CD4-positive, alpha-beta T cell treated with Interferon gamma for 1 hour (primary cell): Measurements from ENCODE around the gene ABAT.
"Not testable (repeated sequence)": the region's sequence is repeated elsewhere in the genome, so short reads cannot be mapped to it uniquely, and the experiment has no call there.

Source experiments
- DNase-seq: peaks from one replicate; pipeline ENCODE4 v3.0.0-alpha.2; 2020

ABAT gene

DNA sequence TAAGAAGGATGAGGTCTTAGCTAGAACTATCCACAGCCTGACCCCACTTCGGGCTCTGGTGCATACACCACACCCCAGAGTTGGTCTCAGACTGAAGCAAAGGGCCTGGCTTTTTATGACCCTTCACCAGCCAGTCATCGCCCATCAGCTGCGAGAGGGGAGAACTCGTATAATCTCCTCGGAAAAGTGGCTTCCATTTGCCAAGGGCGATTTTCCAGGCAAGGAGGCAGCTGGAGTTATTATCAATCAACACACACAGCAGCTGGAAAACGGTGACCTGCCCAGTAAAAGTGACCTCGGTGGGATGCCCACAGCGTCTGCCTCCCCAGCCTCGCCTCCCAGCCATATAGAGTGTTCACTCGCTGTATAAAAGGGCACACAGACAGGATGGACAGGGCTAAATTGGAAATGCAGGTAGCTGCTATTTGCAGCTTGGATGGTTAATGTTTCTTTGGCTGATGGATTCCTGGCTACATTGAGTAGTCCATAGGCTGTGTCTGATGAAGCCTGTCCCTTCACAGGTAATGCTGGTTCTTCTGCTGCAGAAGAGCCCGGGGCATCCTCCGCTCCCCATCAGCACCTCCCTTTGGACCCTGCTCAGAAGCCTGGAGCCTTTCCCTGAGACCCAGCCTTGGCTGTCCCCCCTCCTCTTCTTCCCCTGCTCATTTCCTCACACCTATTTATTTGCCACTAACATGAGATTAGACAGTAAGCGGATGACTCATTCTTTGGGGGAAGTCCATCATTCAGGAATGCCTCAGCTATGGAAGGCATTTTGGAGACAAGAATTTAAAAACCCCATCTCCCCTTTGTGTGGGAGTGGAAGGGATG lies 77.3 kb downstream of the ABAT start:
- no peak for DNase-seq

DNA sequence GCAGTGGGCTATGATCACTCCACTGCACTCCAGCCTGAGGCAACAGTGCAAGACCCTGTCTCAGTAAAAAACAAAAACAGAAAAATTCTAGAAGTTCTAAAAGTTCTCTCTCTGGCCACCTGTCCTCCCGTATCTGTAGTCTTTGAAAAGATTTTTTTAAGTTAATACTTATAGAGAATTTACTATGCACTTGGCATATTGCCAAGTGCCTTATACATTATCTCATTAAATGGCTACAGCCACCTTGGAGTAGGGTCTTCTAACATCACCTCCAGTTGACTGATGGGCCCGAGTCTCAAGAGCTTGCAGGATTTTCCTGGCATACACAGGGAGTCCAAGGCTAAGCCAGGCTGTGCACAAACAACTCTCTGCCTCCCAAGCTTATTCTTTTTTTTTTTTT lies 78.3 kb downstream of the ABAT start:
- DNase-seq, result no peak

DNA sequence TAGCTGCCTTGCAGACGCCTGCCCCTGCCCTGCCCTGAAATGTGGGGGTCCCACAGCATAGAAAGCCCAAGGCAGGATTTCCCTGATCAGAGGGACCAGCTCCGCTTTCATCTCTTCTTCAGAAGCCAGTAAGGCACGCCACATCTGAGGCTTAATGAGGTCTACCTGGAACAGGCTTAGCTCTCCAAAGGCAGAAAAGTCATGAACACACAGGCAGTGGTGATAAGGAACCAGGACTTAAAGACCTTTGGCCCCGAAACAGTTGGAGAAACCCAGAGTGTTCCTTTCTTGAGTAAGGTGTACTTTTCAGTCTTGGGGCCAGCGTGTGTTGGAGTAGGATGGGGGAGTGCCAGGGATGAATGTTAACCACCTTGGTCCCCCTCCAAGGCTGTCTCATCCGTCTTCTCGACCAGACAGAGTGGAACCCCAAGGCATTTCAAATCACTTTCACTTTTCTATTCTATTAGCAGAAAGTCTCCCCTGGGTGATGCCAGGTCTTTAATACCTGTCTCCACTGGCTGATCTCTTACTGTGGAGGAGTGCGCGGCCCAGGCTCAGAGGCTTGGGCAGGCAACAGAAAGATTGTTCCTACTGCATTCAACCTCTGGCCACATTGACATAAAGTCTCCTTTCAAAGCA lies 79.1 kb downstream of the ABAT start:
- no peak for DNase-seq

DNA sequence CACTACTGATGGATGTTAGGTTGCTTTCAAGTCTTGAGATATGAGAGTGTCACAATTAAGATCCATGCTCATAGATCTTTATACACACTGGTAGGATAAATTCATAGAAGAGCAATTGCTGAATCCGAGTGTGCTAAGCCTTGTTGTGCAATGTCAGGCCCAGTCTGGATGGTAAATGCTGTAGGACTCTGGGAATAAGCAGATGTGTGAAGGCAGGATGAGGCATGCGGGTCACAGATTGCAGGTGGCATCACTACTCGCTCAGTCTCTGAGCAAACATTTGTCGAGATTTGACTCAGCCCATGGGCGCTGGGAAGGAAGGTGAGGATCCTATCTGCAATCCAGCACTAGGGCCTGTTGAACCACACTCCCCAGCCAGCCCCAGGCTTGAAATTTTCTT lies 82.3 kb downstream of the ABAT start:
- no peak for DNase-seq

DNA sequence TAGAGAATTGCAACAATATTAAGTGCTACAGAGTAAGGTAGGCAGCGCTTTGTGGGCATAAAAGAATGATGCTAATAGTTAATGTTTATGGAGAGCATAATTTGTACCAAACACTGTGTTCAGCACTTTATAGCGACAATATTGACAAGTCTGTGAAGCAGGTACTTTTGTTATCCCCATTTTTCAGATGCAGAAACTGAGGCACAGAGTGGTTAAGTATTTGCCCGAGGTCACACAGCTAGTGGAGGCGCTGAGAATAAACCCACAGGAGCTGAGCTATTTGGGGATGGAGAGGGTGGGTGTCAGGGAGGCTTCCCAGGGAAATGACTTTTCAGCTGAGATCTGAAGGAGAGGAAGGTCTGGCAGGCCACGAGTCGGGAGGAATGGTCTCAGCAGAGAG lies 83.6 kb downstream of the ABAT start:
- DNase-seq, result no peak

DNA sequence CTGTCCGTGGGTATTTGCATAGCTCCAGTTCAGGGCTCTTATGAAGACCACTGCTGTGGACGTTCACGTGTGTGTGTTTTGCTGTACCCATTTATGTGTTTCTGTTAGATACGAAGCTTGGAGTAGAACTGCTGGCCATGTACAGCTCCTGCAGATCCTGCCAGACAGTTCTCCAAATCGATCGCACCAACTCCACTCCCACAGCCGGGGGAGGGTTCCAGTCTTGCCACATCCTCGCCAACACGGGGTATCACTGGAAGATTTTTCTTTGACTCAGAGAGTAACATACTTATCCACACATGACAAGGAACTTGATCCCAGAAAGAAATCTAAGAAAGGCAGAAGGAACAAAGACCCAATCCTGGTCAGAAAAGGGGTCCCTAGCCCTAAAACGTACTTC lies 85.6 kb downstream of the ABAT start:
- DNase-seq, result no peak

DNA sequence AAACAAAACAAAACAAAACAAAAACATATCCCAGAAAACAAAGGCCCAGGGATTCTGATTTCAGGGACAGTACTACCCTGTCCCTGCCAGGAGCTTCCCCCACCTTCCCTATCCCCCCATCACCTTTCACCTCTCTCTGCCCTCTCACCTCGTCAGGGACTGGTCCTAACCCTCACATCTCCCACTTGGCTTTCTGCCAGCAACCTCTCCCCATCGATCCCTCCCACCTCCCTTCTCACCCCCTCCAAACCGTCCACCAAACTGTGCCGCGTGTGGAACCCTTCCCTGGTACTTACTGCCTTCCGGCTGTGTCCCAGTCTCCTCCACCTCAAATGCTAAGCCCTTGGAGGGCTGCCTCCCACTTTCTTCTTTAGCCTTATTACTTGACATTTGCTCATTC lies 86.7 kb downstream of the ABAT start:
- no peak for DNase-seq

DNA sequence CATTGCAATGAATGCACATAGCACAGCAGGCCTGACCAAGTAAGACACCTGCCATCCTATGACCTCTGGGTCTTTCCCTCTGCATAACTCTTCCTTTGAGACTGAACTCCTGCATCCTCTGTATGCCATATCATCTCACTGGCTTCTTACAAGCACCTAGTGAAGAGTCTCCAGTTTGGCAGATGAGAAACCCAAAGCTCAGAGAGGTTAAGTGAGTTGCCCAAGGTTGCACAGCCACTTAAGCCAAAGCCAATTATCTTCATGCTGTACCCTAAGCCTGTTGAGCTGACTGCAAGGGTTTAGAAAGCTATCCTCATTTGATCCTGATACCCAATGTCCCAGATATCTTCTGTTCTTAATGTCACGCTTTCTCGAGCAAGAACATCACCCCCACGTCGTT lies 87.8 kb downstream of the ABAT start:
- no peak for DNase-seq

DNA sequence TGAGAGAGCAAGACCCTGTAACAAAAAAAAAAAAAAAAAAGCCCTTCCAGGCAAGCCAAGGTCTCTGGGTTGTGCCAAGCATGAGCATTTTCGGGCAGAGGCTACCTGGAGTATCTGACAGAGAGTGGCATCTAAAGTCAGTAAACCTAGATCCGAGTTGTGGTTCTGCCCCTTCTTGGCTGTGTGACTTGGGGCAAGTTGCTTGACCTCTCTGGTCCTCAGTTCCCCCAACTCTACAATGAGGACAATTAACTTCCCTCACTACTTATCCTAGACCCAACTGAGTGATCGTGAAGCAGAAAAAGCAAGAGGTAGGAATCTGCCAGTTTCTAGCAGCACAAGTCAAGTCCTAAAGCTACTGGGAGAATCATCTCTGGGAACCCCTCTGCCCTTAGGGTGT lies 88.7 kb downstream of the ABAT start:
- no peak for DNase-seq

DNA sequence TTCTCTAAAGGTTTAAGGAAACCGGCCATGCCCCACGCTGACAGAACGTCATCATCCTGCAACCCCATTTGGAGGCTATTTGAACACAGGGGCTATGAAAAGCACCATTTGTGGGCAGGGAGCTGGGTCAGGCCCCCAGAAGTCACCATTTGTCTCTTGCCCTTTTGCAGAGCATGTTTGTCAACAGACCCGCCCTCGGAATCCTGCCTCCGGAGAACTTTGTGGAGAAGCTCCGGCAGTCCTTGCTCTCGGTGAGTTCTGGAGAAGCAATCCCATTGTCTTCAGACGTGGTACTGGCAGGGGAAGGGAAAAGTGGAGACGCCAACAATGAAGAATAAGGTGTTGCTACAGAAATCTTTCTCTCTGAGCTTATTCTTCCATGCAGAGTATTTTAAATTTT lies 89.5 kb downstream of the ABAT start:
- no peak for DNase-seq

DNA sequence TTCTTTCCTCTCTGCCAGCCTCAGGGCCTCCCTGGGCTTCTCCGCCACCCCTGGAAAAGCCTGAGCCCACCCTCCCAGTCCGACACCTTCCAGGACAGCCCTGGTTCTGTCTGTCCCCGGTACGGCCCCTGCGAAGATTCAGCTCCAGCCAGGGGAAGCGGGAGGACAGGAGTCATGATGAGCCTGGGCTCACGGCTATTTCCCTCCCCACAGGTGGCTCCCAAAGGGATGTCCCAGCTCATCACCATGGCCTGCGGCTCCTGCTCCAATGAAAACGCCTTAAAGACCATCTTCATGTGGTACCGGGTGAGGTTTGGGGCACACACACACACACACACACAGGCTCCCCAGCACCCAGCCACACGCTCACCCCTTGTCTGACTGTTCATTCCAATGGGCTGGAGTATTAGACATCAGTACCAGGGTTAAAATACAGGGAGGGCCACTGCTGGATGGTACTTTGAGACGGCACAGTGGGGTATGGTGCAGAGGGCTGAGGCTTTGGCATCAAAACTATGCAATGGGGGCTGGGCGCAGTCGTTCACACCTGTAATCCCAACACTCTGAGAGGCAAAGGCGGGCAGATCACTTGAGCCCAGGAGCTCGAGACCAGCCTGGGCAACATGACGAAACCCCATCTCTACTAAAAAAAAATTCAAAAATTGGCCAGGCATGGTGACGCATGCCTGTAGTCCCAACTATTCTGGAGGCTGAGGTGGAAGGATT lies 90.3 kb downstream of the ABAT start:
- DNase-seq, result no peak

DNA sequence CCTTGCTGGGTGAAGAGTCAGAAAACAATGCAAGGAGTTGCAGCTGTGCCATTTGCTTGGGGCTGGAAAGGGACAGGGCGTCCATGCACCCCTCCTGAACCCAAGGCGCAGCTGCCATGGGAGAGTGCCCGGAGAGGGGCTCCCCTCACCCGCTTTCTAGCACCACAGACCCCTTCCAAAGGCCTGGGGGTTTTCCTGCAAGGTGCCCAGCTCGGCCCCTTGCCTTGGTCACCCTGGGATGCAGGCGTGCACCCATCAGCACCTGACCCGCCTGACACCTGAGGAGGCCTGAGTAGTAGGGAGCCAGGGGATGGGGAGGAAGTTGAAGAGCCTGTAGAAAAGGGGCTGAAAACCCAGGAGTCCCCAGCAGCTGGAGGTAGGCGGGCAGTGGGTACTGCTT lies 92.8 kb downstream of the ABAT start:
- DNase-seq, result no peak

DNA sequence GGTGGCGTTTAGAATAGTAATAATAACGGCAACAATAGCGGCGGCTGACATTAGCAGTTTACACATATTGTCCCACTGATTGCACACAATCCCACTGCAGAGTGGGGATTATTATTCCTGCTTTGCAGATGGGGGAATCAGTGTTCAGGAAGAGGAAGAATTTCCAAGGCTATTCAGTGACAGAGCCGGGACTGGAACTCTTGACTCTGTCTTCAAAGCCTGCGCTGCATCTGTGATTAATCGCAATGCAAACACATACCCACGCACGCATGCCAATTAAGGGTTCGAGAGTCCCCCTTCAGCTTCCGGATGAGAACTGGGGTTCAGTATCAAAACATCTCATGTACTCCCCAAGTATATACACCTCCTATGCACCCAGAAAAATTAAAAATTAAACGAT lies 93.9 kb downstream of the ABAT start:
- DNase-seq, result no peak

DNA sequence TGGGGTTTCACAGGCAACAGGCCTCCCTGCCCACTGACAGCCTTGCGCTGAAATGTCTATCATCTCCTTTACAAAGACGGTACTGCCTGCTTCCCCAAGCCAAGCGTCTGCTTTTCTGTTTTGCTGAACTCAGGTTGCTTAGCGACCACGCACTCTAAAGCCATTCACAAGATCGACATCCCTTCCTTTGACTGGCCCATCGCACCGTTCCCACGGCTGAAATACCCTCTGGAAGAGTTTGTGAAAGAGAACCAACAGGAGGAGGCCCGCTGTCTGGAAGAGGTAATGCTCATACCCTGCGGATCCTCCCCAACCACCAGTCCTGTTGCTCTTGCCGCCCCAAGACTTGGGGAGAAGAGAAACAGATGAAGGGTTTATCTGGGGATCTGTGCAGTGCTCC lies 94.3 kb downstream of the ABAT start:
- no peak for DNase-seq

DNA sequence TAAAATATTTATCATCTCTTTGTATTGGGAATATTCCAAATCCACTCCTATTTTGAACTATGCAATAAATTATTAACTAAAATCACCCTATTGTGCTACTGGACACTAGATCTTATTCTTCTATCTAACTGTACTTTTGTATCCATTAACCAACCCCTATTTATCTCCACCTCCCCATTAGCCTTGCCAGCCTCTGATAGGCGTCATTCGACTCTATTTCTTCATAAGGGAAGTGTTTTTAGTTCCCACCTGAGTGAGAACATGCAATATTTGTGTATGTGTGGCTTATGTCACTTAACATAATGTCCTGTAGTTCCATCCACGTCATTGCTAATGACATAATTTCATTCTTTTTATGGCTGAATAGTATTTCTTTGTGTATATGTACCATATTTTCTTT lies 99.1 kb downstream of the ABAT start:
- no peak for DNase-seq

DNA sequence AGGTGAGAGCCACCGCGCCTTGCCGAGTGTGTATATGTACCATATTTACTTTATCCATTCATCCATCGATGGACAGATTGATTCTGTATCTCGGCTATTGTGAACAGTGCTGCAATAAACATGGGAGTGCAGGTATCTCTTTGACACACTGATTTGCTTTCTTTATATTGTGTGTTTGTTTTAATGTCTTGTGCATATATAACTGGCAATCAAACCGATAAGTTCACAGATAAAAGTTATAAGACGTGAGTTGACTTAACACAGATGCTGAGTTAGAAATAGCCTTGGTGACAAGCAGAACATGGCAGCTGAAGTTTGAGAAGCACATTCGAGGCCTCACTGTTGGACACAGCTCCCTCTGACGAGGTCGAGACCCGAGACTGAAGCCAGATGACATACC lies 99.8 kb downstream of the ABAT start:
- no peak for DNase-seq

DNA sequence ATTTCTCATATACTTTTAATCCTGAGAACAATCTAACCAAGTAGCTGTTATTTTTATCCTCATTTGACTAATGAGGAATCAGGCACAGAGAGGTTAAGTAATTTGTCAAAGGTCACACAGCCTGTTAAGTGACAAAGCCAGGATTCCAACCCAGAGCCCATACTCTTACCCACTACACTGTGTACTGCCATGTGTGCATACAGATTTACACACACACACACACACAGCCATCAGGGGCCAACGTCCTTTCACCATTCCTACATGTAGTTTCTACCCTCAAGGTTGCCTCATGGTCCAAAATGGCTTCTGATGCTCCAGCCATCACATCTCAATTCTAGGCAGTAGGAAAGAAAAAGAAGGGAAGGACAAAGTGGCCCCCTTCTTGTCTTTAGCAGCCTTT lies 100.9 kb downstream of the ABAT start:
- no peak for DNase-seq

DNA sequence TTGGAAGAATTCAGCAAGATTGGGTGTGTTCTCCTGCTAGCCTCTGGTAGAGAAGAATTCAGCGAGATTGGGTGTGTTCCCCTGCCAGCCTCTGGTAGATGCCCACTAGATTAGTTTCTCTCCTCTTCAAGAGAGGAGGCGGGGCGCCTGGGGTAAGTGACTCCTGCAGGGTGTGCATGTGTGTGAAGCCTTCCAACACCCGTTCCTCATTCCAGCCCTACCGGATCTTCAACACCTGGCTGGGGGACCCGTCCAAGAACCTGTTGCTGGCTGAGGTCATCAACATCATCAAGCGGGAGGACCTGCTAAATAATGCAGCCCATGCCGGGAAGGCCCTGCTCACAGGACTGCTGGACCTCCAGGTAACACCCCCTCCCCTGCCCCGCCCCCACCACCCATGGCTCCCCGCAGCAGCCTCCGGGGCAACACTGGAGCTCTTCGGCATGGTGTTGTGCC lies 101.7 kb downstream of the ABAT start:
- DNase-seq, result no peak

DNA sequence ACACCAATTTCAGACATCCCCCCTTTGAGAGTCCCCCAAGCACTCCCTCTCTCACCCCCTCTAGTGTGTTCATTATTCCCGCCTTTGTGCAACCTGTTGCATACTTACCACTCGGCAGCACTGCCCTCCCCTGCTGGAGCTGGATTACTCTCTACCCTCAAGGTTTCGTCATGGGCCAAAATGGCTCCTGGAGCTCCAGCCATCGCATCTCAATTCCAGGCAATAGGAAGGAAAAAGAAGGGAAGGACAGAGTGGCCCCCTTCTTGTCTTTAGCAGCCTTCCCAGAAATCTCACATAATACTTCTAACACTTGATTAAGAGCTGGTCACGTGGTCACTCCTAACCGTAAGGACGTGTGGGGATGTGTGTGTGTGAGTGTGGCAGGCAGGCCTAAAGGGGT lies 102.8 kb downstream of the ABAT start:
- DNase-seq, result no peak

DNA sequence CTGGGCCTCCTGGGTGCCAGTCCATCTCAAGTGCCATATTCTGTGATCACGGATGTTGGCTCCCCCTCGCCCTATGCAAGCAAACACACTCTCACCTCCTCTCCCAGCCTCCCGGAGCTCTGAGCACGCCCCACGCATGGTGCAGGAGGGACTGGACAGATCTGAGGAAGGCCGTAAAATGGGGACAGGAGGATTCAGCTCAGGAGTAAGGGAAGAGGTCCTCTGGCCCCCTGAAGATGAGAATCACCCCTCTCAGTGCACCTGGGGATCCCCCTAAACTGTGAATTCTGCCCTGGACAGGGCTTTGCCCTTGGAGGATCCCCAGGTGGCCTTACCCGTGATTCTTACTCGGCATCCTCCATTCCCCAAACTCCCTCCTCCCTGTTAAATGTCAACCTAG lies 107.4 kb downstream of the ABAT start:
- no peak for DNase-seq

DNA sequence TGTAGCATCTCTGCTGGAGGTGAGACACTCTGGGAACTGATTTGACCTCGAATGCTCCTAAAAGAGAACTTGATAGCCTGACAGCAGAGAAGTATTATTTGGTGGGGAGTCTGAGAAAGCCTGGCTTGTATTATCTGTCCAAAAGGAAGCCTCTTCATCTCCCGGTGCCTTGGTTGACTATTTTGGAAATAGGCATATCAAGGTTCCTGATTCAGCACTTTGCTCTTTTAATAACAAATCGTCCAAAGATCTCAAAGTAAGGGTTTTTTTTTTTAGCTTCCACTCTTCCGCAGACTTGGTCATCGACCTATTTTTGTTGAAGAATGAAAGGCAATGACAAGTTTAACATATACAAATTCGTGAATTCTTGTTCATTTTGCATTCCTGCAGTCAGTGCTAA lies 108.3 kb downstream of the ABAT start:
- no peak for DNase-seq

DNA sequence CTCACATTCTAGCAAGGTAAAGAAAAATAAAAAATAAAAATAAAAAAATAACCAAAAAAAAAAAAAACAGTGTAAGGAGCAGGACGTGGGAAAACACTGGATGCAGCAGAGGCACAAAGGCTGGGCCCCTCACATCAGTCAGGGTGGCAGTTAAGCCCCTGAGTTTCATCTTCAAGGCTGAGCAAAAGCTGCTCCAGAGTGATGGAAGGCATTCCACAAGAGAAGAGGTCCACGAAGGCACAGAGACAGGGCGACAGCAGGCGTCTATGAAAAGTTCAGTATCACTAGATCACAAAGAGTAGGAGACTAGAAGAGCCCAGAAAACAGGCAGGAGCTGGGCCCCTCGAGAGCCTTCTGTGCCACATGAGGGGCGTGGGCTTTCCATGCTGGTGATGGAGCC lies 111.0 kb downstream of the ABAT start:
- DNase-seq, result no peak

DNA sequence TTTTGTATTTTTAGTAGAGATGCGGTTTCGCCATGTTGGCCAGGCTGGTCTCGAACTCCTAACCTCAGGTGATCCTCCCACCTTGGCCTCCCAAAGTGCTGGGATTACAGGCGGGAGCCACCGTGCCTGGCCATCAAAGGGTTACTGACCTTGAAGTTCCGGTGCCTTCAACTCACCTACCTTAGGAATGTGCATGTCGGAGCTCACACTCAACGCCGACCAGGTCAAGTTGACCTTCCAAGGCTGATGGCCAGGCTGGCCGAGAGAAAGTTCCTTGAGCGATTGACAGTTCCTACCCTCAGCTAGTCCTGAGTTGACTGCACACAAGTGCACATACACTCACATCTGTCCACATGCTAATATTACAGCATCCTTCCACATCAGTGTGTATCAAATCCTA lies 111.9 kb downstream of the ABAT start:
- not testable (repeated sequence) for DNase-seq

DNA sequence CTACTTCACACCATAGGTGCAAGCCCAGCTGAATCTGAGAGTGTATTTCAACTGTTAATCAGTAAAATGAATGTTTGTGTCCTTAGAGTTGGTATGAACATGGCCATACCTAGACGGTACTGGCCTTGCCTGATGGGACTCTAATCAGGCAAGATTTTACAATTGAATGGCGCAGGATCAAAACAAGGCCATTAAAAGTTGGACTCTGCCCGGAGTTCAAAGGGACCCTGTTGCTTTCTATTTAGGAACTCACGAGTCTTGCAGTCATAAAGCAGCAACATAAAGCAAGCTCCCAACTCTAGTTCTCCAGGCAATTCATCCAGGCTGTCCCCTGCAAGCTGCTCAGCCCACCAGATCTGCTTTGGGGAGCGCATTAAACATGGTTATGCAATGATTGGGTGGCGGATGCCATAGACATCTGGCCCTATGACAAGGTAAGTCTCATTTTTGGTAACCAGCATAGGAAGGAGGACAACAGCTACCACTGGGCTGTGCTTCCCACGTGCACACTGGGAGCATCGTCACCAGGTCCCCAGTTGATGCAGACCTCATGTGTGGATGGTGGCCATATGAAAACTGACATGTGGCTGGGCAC lies 114.3 kb downstream of the ABAT start:
- no peak for DNase-seq
